ENCODE results near the gene CHRNA5.

Gene CHRNA5

GRCh38 chr15:78561490-78561889 is 3.8 kb upstream of the CHRNA5 start:
- no peak for TF ChIP-seq CTCF (IDR thresholded peaks at IDR 0.05; ENCODE audit: unreplicated experiment in 3 of 3)
- Mint-ChIP-seq H3K4me3 (peak overlapping the region in 1 of 3 experiments; percentile 22), H3K4me1 (peaks cover 4% of the 10 kb centered on the region), H3K9me3 (no peaks in the 10 kb centered on the region), H3K36me3 (ENCODE audit: low read depth) (no peaks in the 10 kb centered on the region), H3K27ac (no peak overlapping the region), H3K27me3 (ENCODE audit: low read depth) (peaks cover 27% of the 10 kb centered on the region)

DNA sequence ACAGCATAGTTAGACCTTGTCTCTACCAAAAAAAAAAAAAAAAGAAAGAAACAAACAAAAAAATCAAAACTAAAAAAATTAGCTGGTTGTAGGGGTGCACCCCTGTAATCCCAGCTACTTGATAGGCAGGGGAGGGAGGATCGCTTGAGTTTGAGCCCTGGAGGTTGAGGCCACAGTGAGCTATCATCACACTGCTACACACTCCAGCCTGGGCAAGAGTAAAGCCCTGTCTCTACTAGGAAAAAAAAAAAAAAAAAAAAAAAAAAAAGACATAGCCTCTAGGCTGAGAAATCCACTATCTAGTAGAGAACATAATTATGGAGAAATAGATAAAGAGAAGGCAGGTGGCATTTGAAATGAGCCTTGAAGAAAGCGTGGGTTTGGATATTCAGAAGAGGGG is 2.2 kb upstream of the CHRNA5 start:
- Mint-ChIP-seq H3K4me3 (peak overlapping the region in 1 of 3 experiments; percentile 1), H3K27ac (no peak overlapping the region), H3K27me3 (ENCODE audit: low read depth) (peaks cover 28% of the 10 kb centered on the region), H3K4me1 (peaks cover 10% of the 10 kb centered on the region), H3K9me3 (no peaks in the 10 kb centered on the region), H3K36me3 (ENCODE audit: low read depth) (no peaks in the 10 kb centered on the region)
- TF ChIP-seq CTCF (IDR thresholded peaks at IDR 0.05; ENCODE audit: unreplicated experiment in 3 of 3) = no peak

- Mint-ChIP-seq H3K27ac (no peak overlapping the region), H3K9me3 (no peaks in the 10 kb centered on the region), H3K4me1 (peaks cover 10% of the 10 kb centered on the region), H3K27me3 (ENCODE audit: low read depth) (peaks cover 25% of the 10 kb centered on the region), H3K4me3 (peak overlapping the region; percentile 87 to 92 (median 88)), H3K36me3 (ENCODE audit: low read depth) (no peaks in the 10 kb centered on the region)
- TF ChIP-seq CTCF (IDR thresholded peaks at IDR 0.05; ENCODE audit: unreplicated experiment in 3 of 3) = no peak
Observed at GRCh38 chr15:78564743-78565096, 600 bp upstream of the CHRNA5 start.

DNA sequence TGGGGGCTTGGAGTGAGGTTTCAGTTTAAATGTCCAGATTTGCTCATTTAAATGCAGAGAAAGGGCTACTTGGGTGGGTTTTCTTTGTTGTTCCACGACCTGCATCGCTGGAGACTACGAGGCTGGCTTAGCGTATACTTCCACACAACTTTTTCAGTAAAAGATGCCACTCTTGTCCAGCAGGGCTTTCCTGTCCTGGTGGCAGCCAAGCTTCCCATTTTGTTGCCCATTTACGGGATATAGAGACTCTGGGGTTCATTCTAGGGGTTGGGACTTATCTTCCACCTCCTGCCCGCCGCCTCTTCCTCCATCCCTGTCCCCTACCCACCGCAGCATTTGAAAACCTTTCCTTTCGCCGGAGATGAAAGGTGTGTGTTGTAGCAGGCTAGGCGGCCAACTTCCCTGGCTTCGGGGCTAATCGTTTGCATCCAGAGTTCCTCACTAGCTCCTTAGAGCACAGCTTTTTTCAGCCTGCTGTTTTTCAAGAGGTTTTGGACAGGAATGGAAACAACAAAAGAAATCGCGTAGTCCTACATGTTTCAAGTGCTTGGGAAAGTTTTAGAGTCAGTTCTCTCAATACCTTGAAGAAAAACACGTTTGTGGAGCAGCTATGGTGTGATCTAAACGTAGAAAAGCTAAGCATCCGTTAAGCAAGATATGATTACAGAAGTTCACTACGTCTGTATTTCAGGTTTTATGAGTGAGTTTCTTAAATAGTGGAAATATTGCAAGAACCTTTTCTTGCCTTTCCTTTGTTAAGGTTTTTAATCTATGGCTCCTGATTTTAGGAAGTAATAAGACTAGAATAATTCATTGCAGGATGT is 843 bp downstream of the CHRNA5 start:
- H3K9me3 Mint-ChIP-seq = no peaks in the 10 kb centered on the region
- H3K27ac Mint-ChIP-seq = peak overlapping the region; percentile 23 to 61 (median 36)
- H3K4me3 Mint-ChIP-seq = peak overlapping the region; percentile 92 to 93 (median 93)
- TF ChIP-seq CTCF (IDR thresholded peaks at IDR 0.05; ENCODE audit: unreplicated experiment in 3 of 3) = peak in 1 of 3 experiments; percentile 15
- peaks cover 10% of the 10 kb centered on the region for H3K4me1 Mint-ChIP-seq
- H3K27me3 Mint-ChIP-seq (ENCODE audit: low read depth) = peaks cover 25% of the 10 kb centered on the region
- H3K36me3 Mint-ChIP-seq (ENCODE audit: low read depth) = no peaks in the 10 kb centered on the region

DNA sequence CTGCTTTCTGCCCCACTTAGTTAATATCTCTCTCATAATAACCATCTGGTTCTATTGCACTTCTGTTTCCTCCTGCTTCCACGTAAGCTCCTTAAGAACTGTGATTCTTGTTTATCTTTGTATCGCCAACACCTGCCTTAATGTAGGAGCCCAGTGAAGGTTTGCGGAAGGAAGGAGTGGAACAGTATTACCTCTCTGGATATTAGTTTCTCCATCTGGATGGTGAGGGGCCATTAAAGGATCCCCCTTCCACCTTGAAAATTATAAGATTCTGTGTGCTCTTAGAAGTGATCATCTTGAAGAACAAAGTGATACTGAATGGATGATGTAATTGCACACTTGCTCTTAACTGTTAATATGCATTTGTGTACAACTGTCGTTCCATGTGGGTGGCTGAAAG is 2.2 kb downstream of the CHRNA5 start:
- no peaks in the 10 kb centered on the region for H3K36me3 Mint-ChIP-seq (ENCODE audit: low read depth)
- no peak for TF ChIP-seq CTCF (IDR thresholded peaks at IDR 0.05; ENCODE audit: unreplicated experiment in 3 of 3)
- H3K27ac Mint-ChIP-seq = no peak overlapping the region
- no peaks in the 10 kb centered on the region for H3K9me3 Mint-ChIP-seq
- H3K27me3 Mint-ChIP-seq (ENCODE audit: low read depth) = peaks cover 20% of the 10 kb centered on the region
- H3K4me3 Mint-ChIP-seq = peak overlapping the region; percentile 28 to 66 (median 36)
- H3K4me1 Mint-ChIP-seq = peaks cover 10% of the 10 kb centered on the region

- peaks cover 12% of the 10 kb centered on the region for H3K27me3 Mint-ChIP-seq (ENCODE audit: low read depth)
- no peaks in the 10 kb centered on the region for H3K36me3 Mint-ChIP-seq (ENCODE audit: low read depth)
- TF ChIP-seq CTCF (IDR thresholded peaks at IDR 0.05; ENCODE audit: unreplicated experiment in 3 of 3) = no peak
- H3K4me3 Mint-ChIP-seq = no peak overlapping the region
- no peak overlapping the region for H3K27ac Mint-ChIP-seq
- H3K4me1 Mint-ChIP-seq = peaks cover 10% of the 10 kb centered on the region
- H3K9me3 Mint-ChIP-seq = no peaks in the 10 kb centered on the region
Observed at GRCh38 chr15:78570710-78571109, 5.4 kb downstream of the CHRNA5 start.
